ENCODE results near the gene TOMM40.

DNA sequence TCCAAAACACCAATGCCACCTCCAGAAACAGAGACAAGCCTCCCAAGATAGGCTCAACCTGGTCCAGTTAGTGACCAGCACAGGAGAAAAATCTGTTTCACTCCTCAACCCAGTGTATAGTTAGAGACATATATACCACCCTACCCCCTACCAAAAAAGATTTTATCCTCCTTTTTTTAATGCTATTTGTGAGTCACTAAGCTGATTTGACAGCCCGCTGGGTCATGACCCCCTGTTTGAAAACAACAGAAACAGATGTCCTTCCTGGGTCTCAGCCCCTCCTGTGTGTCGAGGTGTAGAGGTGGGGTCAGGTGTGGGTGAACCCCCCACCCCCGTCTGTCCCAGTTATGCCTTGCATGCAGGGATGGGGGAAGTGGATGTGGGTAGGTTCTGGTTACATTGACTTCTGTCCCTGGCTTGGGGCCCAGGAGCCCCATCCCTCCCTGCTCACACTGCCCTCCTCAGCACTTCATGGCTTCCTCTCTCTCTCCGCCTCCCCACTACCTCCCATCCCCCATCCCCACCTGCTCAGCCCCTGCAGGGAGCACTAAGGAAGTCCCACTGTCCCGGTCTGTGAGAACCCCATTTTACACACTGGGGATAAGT is 14.0 kb upstream of the TOMM40 start:
- TF ChIP-seq GATA2 (IDR thresholded peaks at IDR 0.05; ENCODE audit: low read depth, low read length) (no peak), GATA3 (IDR thresholded peaks at IDR 0.05; ENCODE audit: low read depth, low read length) (no peak)
